GM10847 (cell line): ENCODE data around the gene TFAM.

Experiments
- POLR2A ChIP-seq: IDR thresholded peaks from 2 replicates; pipeline ENCODE4 v1.6.1; 2011; ENCODE audit not compliant: insufficient read length; ENCODE audit errors: extremely low read depth

The TFAM gene

GRCh38 chr10:58399410-58399809, 14.2 kb downstream of the TFAM start:
- TF ChIP-seq POLR2A = no peak

- no peak for TF ChIP-seq POLR2A
These were observed 15.4 kb downstream of the TFAM start for GRCh38 chr10:58400609-58401008.

- no peak for TF ChIP-seq POLR2A
These were observed 18.8 kb downstream of the TFAM start for GRCh38 chr10:58404001-58404400.

GRCh38 chr10:58409956-58410610, 24.9 kb downstream of the TFAM start:
- TF ChIP-seq POLR2A = no peak

DNA sequence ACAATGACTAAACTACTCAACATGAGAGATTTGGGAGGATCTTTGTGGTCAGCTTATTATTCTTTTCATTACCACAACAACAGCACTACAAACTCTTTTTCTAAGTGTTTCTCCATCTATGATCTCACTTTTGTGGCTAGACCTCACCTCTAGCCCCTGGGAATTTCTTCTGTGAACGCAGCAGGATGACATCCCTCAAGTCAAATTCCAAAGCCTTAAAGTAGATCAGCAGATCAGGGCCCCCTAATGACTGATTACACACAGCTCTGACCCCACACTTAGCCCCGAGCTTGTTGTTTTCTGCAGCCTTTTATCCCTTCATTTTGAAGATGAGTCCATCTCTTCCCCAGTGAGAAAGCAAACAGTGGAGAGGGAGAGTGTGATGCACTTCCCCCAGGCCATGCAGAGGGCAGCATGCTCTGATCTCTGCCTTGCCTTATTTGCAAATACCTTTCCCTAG, 27.3 kb downstream of the TFAM start:
- no peak for TF ChIP-seq POLR2A

DNA sequence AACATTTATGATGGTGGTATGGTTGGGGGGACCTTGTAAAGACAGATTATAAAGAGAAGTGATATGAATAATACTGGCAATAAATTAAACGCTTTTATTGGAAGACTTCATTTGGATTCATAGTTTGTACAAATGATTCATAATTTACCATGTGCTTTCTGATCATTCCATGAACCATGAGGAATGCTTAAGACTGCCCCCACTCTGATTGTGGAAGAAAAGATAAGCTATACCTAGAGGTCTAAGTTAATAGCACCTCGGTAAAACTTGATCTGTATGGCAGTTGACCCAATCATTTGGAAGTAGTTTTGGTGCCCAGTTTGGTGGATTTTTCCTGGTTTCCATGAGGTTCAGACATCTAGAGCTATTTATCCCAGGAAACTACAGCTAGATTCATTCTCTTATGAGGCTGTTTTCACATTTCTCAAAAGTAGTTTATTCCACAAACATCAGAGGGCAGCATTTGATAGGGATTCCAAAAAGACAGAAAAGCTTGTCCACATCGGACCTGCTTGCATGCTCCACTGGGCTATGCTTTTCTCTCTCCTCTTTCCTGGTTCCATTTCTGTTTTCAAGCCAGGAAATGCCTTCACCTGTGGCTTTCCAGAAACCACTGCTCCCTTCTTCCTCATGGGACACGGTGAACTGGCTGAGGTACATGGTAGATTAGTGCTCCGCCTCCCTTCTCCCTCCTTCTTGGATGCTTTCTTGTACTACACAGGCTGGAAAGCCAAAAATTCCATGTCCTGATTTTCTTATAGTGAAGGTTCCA, 29.2 kb downstream of the TFAM start:
- TF ChIP-seq POLR2A = no peak

- TF ChIP-seq POLR2A = no peak
These were observed 30.5 kb downstream of the TFAM start for GRCh38 chr10:58415757-58416156.

- TF ChIP-seq POLR2A = no peak
These were observed 39.0 kb downstream of the TFAM start for GRCh38 chr10:58424176-58424575.

DNA sequence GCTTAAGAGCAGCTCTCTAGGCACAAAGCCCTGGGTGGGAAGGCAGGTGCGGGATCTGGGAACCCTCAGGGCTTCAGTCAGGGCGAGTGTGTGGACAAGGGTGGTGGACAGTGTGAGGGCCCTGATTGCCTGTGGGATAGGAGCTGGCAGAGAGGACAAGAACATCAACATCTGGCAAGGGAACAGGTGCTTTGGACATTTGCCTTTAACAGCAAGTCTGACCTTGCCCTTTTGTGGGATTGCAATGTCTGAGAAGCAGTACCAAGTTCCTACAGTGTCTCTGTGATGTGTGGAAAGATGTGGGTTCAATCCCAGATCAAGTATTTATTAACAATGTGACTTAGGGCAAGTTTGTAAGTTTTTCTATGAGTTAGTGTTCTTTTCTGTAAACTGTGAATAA, 46.7 kb downstream of the TFAM start:
- TF ChIP-seq POLR2A = no peak

- TF ChIP-seq POLR2A = no peak
These were observed 47.9 kb downstream of the TFAM start for GRCh38 chr10:58433066-58433465.

DNA sequence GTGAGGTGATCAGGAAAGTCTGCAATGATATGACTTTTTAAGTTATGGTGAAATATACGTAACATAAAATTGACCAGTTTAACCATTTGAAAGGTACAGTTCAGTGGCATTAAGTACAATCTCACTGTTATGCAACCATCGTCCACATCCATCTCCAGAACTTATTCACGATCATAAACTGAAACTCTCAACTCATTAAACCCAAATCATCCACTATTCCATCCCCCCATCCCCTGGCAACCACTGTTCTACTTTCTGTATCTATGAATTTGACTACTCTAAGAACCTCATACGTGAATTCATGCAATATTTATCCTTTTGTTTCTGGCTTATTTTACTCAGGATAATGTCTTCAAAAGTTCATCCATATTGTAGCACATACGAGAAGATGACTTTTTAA, 48.4 kb downstream of the TFAM start:
- TF ChIP-seq POLR2A = no peak

GRCh38 chr10:58435297-58435985, 50.2 kb downstream of the TFAM start:
- no peak for TF ChIP-seq POLR2A

DNA sequence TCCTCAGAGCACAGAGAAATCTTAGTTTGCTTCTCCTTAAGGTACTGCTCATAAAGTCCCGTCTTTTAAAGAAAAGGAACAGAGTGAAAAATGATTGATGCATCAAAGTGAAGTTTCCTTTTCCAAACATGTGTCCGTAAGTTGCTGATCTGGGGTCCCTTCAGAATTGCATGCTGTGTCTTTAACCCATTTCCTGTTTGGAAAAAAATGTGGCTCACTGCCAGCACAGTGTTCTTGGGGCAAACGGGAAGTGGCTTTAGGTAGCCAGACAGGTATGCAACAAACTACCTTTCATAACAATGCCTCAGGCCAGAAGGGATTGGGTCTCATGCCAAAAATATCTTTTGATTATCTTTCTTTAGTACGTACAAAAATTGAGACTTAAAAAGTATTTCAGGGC, 50.9 kb downstream of the TFAM start:
- no peak for TF ChIP-seq POLR2A

- TF ChIP-seq POLR2A = no peak
These were observed 53.2 kb downstream of the TFAM start for GRCh38 chr10:58438340-58438871.

DNA sequence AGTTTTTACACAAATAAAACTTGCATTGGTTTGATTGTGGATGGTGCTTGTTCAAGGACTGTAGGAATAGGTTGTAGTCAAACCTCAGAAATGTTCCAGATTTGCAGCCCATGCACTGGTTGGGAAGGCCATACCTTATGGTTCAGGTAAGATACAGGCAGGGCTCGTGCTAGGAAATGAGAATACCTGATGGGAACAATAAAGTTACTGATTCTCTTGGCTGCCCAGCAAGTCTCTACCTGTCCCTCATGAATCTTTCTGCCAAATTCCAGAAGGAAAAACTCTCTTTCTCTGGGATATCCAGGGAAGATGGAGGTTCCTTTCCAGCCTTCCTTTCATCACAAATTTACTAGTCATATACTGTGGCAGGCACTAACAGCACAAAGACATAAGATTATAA, 53.8 kb downstream of the TFAM start:
- TF ChIP-seq POLR2A = no peak
